Memory B cell (primary cell): ENCODE measurements around the gene STARD5.

Experiments
- ATAC-seq: fragments of 150-1000 bp; cut with Tn5 transposase; 2 replicates; pipeline ENCODE4 v1.10.0; 2021; ENCODE audit warnings: low read depth, mild to moderate bottlenecking, moderate library complexity
- DNase-seq, 2 donors: peaks; one replicate each; pipeline ENCODE4 v3.0.0; 2022; ENCODE audit warnings: low spot score in 2 of 2
- H3K27ac Mint-ChIP-seq: one replicate; pipeline ENCODE4 v1.8.0; 2022; ENCODE audit warnings: mild to moderate bottlenecking, moderate library complexity, mixed read lengths
- H3K27me3 Mint-ChIP-seq: one replicate; pipeline ENCODE4 v1.8.0; 2022; ENCODE audit warnings: mixed read lengths
- H3K36me3 Mint-ChIP-seq: one replicate; pipeline ENCODE4 v1.8.0; 2022; ENCODE audit warnings: mild to moderate bottlenecking, mixed read lengths
- H3K4me1 Mint-ChIP-seq: one replicate; pipeline ENCODE4 v1.8.0; 2022; ENCODE audit warnings: mixed read lengths
- H3K4me3 Mint-ChIP-seq: one replicate; pipeline ENCODE4 v1.8.0; 2022; ENCODE audit warnings: mild to moderate bottlenecking, moderate library complexity, mixed read lengths
- H3K9me3 Mint-ChIP-seq: one replicate; pipeline ENCODE4 v1.8.0; 2022; ENCODE audit warnings: mixed read lengths

Gene STARD5

GRCh38 chr15:81286621-81287121, 37.3 kb downstream of the STARD5 start:
- H3K27me3 Mint-ChIP-seq = no peaks in the 10 kb centered on the region
- peaks cover 59% of the 10 kb centered on the region for H3K4me1 Mint-ChIP-seq
- peak overlapping the region; percentile 47 for H3K4me3 Mint-ChIP-seq
- peaks cover 5% of the 10 kb centered on the region for H3K9me3 Mint-ChIP-seq
- peak overlapping the region; percentile 100 for H3K27ac Mint-ChIP-seq
- ATAC-seq (peak; percentile 86), DNase-seq (peak; percentile 41 to 54)
- peaks cover 3% of the 10 kb centered on the region for H3K36me3 Mint-ChIP-seq

- Mint-ChIP-seq H3K27ac (peak overlapping the region; percentile 100), H3K4me1 (peaks cover 52% of the 10 kb centered on the region), H3K36me3 (peaks cover 3% of the 10 kb centered on the region)
These were observed 38.5 kb downstream of the STARD5 start for GRCh38 chr15:81285461-81285860.

GRCh38 chr15:81284256-81285031, 39.5 kb downstream of the STARD5 start:
- H3K4me1 Mint-ChIP-seq = peaks cover 49% of the 10 kb centered on the region
- ATAC-seq (no peak), DNase-seq (no peak)
- peaks cover 3% of the 10 kb centered on the region for H3K36me3 Mint-ChIP-seq
- peak overlapping the region; percentile 72 for H3K4me3 Mint-ChIP-seq
- no peaks in the 10 kb centered on the region for H3K27me3 Mint-ChIP-seq
- H3K27ac Mint-ChIP-seq = peak overlapping the region; percentile 100
- H3K9me3 Mint-ChIP-seq = peaks cover 5% of the 10 kb centered on the region

More at GRCh38 chr15:81285461-81285860, 38.5 kb downstream of the STARD5 start:
- H3K9me3 Mint-ChIP-seq = peaks cover 5% of the 10 kb centered on the region
- no peak for DNase-seq
- no peaks in the 10 kb centered on the region for H3K27me3 Mint-ChIP-seq
- H3K4me3 Mint-ChIP-seq = peak overlapping the region; percentile 72
- no peak for ATAC-seq

- H3K9me3 Mint-ChIP-seq = peaks cover 2% of the 10 kb centered on the region
- H3K27me3 Mint-ChIP-seq = no peaks in the 10 kb centered on the region
- H3K36me3 Mint-ChIP-seq = peaks cover 4% of the 10 kb centered on the region
- DNase-seq = no peak
- peaks cover 42% of the 10 kb centered on the region for H3K4me1 Mint-ChIP-seq
- no peak overlapping the region for H3K27ac Mint-ChIP-seq
- ATAC-seq = no peak
- H3K4me3 Mint-ChIP-seq = no peak overlapping the region
These were observed 41.0 kb downstream of the STARD5 start for GRCh38 chr15:81282911-81283310.

DNA sequence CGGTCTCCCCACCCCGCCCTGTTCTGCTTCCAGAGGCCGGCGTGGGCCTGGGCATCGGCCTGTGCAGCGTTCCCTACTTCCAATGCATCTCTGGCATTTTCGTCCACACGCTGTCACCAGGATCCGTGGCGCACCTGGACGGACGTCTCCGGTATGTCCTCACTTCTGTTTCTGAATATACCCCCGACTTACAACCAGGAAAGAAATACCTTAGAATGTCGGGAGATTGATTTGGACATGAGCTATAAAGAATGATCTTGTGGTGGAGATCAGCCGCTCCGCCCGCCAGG, 41.4 kb downstream of the STARD5 start:
- Mint-ChIP-seq H3K9me3 (peaks cover 2% of the 10 kb centered on the region), H3K4me3 (no peak overlapping the region), H3K36me3 (peaks cover 4% of the 10 kb centered on the region), H3K27ac (no peak overlapping the region), H3K27me3 (no peaks in the 10 kb centered on the region), H3K4me1 (peaks cover 39% of the 10 kb centered on the region)
- DNase-seq = no peak
- ATAC-seq = no peak

- no peak overlapping the region for H3K4me3 Mint-ChIP-seq
- H3K27ac Mint-ChIP-seq = peak overlapping the region; percentile 31
- H3K36me3 Mint-ChIP-seq = peaks cover 4% of the 10 kb centered on the region
These were observed 42.0 kb downstream of the STARD5 start for GRCh38 chr15:81281766-81282605.

DNA sequence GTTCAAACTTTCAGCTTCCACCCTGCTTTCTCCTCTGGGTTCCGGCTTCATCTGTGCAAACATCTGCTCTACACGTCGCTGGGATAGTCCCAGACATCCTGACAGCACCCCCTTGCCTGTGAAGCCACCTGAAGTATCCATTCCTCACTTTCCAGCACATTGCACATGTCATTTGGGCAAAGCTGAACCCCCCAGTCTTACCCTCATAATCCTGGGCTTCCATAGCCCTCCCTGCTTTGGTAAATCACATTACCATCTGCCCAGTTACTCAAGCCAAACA, 42.5 kb downstream of the STARD5 start:
- Mint-ChIP-seq H3K36me3 (peaks cover 4% of the 10 kb centered on the region), H3K9me3 (peaks cover 4% of the 10 kb centered on the region), H3K27me3 (no peaks in the 10 kb centered on the region), H3K4me3 (no peak overlapping the region), H3K4me1 (peaks cover 29% of the 10 kb centered on the region), H3K27ac (no peak overlapping the region)
- ATAC-seq (no peak), DNase-seq (no peak)

More at GRCh38 chr15:81281766-81282605, 42.0 kb downstream of the STARD5 start:
- Mint-ChIP-seq H3K9me3 (peaks cover 3% of the 10 kb centered on the region), H3K27me3 (no peaks in the 10 kb centered on the region), H3K4me1 (peaks cover 35% of the 10 kb centered on the region)
- ATAC-seq = no peak
- no peak for DNase-seq

DNA sequence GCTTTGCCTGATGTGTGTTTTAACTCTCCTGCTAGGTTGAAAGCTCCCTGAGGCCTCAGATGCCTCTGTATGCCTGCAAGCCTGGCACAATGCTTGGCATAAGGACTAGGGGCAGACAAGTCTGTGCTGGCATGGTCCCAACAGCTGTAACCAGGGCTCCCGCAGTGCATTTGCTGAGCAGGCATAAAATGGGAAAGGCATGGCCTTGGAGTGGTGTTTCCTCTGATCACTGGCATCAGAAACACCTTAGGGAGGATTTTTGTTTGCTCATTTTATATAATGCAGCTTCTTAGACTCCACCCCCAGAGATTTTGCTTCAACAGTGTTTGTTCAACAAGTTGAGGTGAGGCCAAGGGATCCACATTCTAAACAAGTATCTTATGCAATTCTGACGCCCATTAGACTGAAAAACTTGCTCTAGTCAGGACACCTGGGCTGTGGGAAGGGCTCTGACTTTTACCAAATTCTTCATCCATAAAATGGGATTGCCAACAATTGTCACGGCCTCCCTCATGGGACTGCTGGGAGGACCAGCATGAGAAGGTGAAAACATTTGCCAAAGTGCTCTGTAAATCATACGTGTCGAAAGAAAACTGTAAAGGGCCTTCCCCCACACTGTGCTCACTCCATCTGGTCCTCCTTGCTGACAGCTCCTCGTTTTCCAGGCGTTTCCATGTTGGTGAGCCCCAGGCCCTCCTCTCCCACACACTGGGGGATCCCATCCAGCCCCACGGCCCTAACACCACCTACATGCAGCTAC, 43.1 kb downstream of the STARD5 start:
- DNase-seq (no peak), ATAC-seq (no peak)
- Mint-ChIP-seq H3K9me3 (peaks cover 4% of the 10 kb centered on the region), H3K4me3 (no peak overlapping the region), H3K36me3 (peaks cover 4% of the 10 kb centered on the region), H3K27me3 (no peaks in the 10 kb centered on the region), H3K27ac (no peak overlapping the region), H3K4me1 (peaks cover 26% of the 10 kb centered on the region)

GRCh38 chr15:81279621-81280485, 44.1 kb downstream of the STARD5 start:
- Mint-ChIP-seq H3K27ac (peak overlapping the region; percentile 28), H3K27me3 (no peaks in the 10 kb centered on the region), H3K4me1 (peaks cover 20% of the 10 kb centered on the region), H3K9me3 (peaks cover 4% of the 10 kb centered on the region), H3K36me3 (peaks cover 4% of the 10 kb centered on the region), H3K4me3 (no peak overlapping the region)
- no peak for ATAC-seq
- DNase-seq = no peak

DNA sequence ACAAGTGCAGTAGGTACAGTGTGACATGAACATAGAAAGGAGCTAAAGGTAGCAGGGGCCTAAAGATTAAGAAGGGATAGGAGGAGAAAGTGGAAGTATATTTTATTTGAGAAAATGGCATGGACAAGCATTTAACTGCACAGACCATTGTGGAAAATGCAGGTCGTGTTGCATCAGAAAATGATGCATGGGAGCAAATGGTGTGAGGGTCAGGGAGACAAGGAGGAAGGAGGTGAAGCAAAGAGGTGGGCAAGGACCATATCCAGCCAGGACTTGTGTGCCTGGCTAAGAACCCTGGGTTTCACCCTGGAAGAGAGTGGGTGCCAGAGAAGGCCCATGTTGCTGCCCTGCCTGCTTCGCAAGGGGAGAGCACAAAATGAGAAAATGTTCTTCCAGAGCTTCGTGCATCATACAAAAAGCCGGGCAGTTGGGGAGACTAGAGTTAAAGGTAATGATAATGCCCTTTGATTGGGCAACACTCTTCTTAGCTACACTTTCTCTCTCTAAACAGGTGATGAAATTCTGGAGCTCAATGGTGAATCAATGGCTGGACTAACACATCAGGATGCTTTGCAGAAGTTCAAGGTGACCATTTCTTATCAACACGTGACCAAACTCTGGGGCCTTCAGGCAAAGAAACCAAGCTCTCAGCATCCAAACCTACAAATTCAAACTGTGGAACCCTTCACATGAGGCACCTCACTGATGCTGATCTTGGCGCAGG, 45.5 kb downstream of the STARD5 start:
- Mint-ChIP-seq H3K9me3 (peaks cover 4% of the 10 kb centered on the region), H3K27ac (no peak overlapping the region), H3K27me3 (no peaks in the 10 kb centered on the region), H3K36me3 (peaks cover 4% of the 10 kb centered on the region), H3K4me1 (peaks cover 18% of the 10 kb centered on the region), H3K4me3 (no peak overlapping the region)
- ATAC-seq (no peak), DNase-seq (no peak)

DNA sequence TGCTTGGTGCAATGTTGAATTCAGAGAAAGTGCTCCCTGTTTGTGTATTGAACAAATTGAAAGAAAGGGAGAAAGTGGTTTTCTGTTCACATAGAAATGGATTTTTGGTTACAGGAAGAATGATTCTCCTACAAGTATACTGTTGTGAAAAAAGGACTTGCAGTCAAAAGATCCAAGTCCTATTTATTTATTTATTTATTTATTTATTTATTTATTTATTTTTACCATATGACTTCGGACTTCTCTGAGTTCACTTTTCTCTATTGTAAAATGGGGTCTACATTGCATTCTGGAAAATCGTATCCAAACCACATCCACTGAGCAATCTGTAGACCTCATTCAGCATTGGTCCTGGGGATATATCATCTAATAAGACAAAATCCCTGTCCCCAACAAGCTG, 46.1 kb downstream of the STARD5 start:
- no peak overlapping the region for H3K4me3 Mint-ChIP-seq
- ATAC-seq (no peak), DNase-seq (no peak)
- H3K4me1 Mint-ChIP-seq = peaks cover 18% of the 10 kb centered on the region
- H3K9me3 Mint-ChIP-seq = peaks cover 4% of the 10 kb centered on the region
- H3K36me3 Mint-ChIP-seq = peaks cover 4% of the 10 kb centered on the region
- H3K27ac Mint-ChIP-seq = no peak overlapping the region
- H3K27me3 Mint-ChIP-seq = no peaks in the 10 kb centered on the region

- no peak overlapping the region for H3K27ac Mint-ChIP-seq
- peaks cover 4% of the 10 kb centered on the region for H3K9me3 Mint-ChIP-seq
- H3K36me3 Mint-ChIP-seq = peaks cover 4% of the 10 kb centered on the region
- DNase-seq = no peak
- no peaks in the 10 kb centered on the region for H3K27me3 Mint-ChIP-seq
- no peak overlapping the region for H3K4me3 Mint-ChIP-seq
- ATAC-seq = no peak
- peaks cover 15% of the 10 kb centered on the region for H3K4me1 Mint-ChIP-seq
These were observed 47.0 kb downstream of the STARD5 start for GRCh38 chr15:81276967-81277366.
